EH (cell line): ENCODE data around the gene INTS4.
A peak's percentile ranks its signal among the peaks of the same experiment; 100 is the strongest.
"Not testable (repeated sequence)": the region's sequence is repeated elsewhere in the genome, so short reads cannot be mapped to it uniquely, and the experiment has no call there.

Experiments used
- DNase-seq: peaks from one replicate; pipeline ENCODE4 v3.0.0-alpha.2; 2015; ENCODE audit warnings: low read depth

Gene INTS4

DNA sequence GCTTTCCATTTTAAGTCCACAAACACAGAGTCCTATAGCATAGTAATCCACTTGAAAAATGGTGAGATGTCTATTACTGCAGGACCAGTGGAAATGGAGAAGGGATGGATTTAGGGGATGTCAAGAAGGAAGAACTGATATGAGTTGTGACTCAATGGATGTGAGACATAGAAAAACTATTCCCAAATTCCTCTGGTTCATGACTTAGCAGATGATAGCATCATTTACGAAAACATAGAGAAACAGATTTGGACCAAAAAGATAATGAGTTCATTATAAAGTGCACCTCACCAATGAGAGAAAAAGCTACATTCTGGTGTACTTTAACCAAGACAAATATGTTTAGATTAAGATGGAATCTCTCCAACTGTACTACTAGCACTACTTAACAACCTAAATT is 51.2 kb downstream of the INTS4 start:
- DNase-seq, result peak; percentile 76

- peak; percentile 20 for DNase-seq
These were observed 52.0 kb downstream of the INTS4 start for GRCh38 chr11:77942465-77942864.

- DNase-seq, result not testable (repeated sequence)
These were observed 60.9 kb downstream of the INTS4 start for GRCh38 chr11:77933596-77933995.

GRCh38 chr11:77930334-77931208 is 63.9 kb downstream of the INTS4 start:
- DNase-seq, result peak; percentile 52

DNA sequence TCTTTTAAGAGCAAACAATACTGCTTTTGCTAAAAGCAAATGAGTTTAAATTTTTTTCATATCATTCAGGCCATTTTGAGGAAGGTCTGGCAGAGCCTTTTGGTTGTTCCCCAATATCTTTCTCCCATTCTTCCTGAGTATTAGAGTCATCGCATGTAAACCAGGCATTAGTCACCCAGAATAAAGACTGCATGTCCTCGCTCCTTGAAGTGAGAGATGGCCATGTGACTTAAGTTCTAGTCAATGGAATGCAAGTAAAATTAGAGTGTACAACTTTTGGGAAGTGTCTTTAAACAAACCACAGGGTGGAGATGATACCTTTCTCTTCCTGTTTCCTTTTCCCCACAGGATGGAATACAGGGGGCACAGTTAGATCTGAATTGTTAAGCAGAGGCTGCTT is 76.8 kb downstream of the INTS4 start:
- peak; percentile 8 for DNase-seq

- DNase-seq, result peak; percentile 91
These were observed 80.1 kb downstream of the INTS4 start for GRCh38 chr11:77914307-77914791.

- DNase-seq, result peak; percentile 25
These were observed 80.7 kb downstream of the INTS4 start for GRCh38 chr11:77913608-77914306.

DNA sequence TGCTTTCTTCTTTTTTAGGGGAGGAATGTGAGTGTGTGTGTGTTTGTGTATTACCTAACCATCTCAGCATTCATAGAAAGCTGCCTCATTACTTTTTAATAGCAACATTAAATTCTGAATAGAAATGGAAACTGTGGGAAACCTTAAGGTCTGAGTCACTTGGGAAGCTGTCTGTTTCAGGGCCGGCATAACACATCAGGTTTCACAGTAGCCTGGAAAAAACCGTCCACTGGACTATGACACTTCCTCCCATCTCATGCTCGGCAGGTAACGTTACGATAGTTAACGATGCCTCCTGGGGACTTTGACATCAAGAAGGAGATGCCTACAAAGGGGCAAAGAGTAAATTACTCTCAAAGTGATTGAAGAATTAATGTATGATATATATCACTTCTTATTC is 83.6 kb downstream of the INTS4 start:
- peak; percentile 70 for DNase-seq

DNA sequence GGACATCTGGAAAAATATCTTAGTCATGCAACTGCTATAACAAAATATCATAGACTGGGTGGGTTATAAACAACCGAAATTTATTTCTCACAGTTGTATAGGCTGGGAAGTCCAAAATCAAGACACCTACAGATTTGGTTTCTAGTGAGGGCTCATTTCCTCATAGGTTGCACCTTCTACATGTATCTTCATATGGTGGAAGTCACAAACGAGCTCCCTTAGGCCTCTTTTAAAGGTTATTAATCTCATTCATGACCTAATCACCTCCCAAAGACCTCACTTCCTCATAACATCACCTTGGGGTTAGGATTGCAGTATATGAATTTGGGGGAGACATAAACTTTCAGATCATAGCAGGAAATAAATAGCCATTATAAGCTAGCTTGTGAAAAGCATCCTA is 85.2 kb downstream of the INTS4 start:
- DNase-seq, result no peak

GRCh38 chr11:77908835-77909234 is 85.6 kb downstream of the INTS4 start:
- no peak for DNase-seq

DNA sequence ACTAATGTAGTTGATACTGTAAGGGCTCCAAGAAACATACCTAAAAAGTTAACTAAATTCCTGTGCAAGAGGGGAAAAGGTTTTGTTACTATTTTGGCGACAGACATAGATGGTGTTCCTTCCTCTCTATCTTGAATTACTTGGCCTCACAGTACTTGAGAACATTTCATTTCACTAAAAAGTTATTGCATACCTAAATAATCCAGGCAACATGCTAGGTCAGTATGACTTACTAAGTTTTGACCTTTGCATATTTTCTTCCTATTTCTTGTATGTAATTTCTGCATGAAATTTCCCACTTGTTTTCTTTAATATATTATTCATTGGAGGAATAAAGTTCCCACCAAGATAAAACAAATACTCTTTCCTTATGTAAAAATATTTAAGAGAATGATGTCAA is 99.5 kb downstream of the INTS4 start:
- not testable (repeated sequence) for DNase-seq

- DNase-seq, result not testable (repeated sequence)
These were observed 102.8 kb downstream of the INTS4 start for GRCh38 chr11:77891703-77892102.

GRCh38 chr11:77891256-77891655 is 103.2 kb downstream of the INTS4 start:
- DNase-seq, result peak; percentile 7

- peak; percentile 67 for DNase-seq
These were observed 103.8 kb downstream of the INTS4 start for GRCh38 chr11:77890619-77891056.

DNA sequence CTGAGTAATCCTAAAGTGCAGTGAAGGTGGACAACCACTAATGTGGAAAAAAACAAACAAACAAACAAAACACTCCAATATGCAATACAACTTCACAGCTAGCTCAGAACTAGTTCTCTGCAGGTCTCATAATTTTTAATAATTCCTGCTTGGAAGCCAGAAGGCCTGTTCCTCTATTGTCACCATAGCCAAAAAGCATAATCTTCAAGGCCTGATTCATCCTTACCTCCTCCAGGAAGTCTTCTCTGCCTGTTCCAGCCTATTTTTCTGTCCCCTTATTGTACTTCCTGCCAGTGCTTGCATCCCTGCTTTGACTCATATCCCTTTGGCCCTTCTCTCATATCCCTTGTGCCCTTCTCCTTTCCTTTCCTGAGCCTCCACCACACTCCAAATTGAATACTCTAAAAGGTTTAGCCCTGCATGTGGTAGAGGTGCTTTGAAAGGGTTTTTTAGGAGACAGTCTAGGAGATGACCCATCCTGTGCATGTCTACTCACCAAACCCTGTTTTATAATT is 104.3 kb downstream of the INTS4 start:
- DNase-seq, result peak; percentile 11

- DNase-seq, result not testable (repeated sequence)
These were observed 105.4 kb downstream of the INTS4 start for GRCh38 chr11:77889045-77889444.

GRCh38 chr11:77886401-77886800 is 108.1 kb downstream of the INTS4 start:
- no peak for DNase-seq

- no peak for DNase-seq
These were observed 109.7 kb downstream of the INTS4 start for GRCh38 chr11:77884829-77885190.

DNA sequence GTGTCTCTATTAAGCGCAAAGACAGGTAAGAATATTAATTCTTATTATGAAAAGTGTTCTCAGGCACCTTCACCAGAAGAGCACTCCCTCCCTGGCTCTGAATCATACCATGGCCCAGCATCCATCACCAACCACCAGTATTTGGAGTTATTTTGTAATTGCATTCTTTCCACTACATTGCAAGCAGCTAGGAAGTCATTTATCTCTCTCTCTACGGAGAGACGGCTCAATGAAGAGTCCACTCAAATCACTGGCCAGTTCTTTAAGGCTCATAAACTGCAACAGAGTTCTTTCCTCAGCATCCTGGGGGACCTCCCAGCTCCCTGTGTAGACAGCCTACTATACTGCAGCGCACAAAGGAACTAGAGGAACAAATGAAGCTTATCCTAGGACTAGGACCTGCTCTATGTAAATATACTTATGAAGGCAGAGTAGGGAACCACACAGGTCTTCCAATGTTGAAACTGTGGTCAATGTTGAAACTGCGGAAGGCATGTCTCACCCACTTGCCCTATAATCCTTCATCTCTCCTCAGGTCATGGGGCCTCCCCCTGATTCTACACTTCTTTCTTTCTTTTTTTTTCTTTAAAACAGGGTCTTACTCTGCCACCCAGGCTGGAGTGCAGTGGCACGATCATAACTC is 110.2 kb downstream of the INTS4 start:
- peak; percentile 76 for DNase-seq

- DNase-seq, result peak; percentile 25
These were observed 110.7 kb downstream of the INTS4 start for GRCh38 chr11:77883775-77884174.

DNA sequence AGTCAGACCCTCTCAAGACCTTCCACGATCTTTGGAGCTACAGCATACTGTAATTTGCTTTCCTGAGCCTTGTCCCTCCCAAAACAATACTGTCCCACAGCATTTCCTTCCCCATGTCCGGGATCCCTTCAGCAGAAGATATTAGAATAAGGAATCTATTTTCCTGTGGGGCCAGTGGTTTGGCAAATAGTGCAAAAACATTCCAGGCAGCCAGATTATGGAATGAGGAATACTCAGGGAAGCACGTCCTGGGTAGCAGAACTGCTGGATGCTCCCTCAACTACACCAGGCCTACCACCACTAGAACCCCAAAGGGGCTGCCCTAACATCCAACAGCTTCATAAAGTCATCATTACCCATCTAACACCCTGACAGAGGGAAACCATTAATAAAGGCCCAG is 112.1 kb downstream of the INTS4 start:
- peak; percentile 49 for DNase-seq

DNA sequence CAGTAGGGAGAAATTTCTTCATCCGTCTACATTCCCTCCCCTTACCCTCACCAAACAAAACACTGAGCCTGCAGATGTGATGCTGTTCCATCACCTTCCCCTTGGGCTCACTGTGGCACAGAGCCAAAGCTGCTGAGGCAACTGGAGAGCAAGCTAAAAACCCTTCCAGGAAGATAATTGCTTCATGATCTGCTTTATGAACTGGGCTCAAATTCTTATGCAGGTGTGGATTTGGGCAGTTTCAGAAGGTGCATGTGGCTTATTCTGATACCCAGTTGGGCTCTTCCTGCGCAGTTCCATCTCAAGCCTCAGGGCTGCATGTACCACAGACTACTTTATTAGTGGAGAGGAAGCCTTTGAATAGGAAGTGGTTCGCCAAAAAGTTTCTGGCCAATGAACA is 115.2 kb downstream of the INTS4 start:
- peak; percentile 29 for DNase-seq
